Fibroblast of skin of scalp (primary cell): ENCODE results near the gene PJA1.

Source experiments
- DNase-seq: peaks from one replicate; pipeline ENCODE4 v3.0.0-alpha.2; 2013

The PJA1 gene

DNA sequence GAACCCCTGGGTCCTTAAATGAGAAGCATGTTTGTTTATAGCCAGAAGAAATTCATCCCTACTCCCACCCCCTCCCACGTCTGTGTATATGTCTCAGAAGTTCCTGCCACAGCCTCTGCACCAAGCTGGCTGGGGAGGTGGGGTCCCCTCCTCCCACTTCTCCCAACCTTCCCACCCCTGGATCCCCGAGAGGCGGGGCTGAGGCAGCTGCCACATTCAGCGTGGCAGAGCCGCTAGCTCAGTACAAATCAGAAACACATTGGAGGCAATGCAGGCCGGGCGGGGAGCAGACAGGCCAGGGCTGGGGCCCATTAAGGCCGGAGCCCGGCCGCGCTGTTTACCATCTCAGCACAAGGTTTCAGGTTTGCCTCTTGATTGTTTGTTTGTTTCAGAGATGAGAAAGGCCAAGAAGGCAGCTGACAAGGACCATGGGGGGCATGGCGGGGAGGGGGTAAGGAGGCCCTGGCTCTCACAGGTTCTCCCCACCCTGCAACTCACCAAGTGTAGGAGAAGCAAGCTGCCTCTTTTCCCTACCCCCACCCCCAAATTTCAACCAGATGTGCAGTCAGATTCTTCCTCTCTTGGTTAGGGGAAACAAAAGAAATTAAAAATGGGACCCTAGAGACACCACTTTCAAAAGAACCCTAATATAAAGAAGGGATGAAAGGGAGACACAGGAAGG lies 22.3 kb downstream of the PJA1 start:
- peak; percentile 28 for DNase-seq

DNA sequence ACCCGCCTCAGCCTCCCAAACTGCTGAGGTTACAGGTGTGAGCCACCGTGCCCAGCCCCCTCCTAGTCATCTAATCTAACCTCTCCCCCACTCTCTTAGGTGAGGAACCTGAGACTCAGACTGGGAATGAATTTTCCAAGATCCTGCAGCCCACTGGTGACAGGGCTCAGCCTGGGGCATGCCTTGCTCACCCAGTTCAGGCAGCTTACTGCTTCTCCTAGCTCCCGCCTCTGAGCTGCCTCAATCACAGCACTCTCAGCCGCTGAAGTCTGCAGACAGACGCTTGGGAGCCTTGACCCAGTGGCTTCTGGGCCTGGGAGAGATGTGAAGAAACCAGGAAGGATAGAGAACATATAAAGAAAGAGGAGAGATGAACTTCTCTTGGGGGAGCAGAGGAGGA lies 24.4 kb downstream of the PJA1 start:
- no peak for DNase-seq

DNA sequence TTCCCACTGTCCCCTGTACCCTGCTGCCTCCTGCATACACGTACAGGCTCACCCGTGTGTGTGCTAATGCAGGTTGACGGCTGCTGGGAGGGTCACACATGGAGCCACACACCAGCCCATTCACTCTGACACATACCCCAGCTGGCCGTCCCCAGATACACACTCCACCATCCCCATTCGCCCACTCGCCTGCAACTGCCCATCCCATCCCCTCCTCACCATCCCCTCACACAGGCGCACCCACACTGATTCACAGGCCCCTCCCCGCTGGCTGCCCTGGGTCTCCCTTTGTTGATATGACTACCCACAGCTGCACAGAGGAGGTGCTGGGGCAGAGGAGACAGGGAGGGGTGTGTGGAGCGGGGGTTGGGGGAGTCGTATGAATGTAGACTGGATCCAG lies 25.7 kb downstream of the PJA1 start:
- no peak for DNase-seq

GRCh38 chrX:69138512-69138911 lies 26.7 kb downstream of the PJA1 start:
- no peak for DNase-seq

GRCh38 chrX:69138118-69138390 lies 27.2 kb downstream of the PJA1 start:
- DNase-seq = no peak

- peak; percentile 66 for DNase-seq
Measured at GRCh38 chrX:69137371-69138117, 27.7 kb downstream of the PJA1 start.

GRCh38 chrX:69136546-69137331 lies 28.5 kb downstream of the PJA1 start:
- DNase-seq = peak; percentile 24

GRCh38 chrX:69133921-69134542 lies 31.2 kb downstream of the PJA1 start:
- DNase-seq = peak; percentile 68

DNA sequence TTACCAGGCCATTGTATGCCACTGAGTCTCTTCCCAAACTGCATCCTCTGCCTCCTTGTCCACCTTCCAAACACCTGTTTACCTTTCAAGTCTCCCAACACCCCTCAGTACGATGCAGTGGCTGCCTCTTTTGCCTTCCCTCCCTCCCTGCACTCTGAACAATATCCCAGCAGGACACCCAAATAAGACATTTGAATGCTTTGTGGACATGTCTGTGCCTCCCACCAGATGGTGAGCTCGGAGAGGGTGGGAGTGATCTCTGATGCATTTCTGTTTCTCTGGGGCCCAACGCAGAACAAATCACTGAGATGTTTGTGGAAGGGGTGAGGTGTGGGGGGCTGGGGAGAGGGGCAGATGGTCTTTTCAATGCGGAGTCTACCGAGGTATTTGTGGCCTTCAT lies 33.4 kb downstream of the PJA1 start:
- no peak for DNase-seq

DNA sequence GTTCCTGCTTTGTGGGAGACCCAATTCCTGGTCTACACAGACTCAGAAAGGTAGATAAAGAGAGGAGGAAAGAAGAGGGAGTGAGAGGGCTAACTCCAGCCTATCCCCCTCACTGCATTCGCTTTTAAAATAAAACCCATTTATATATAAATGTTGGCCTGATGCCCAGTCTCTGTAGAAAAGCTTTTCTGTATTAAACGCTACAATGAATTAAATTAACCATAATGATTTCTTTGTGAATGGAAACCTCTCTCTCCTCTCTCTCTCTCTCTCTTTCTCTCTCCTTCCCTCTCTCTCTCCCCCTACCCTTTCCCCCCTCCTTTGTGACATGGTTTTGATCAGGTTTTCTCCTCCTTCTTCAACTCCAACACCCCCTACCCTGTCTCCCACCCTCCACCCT lies 34.8 kb downstream of the PJA1 start:
- no peak for DNase-seq

GRCh38 chrX:69128588-69128987 lies 36.7 kb downstream of the PJA1 start:
- DNase-seq = peak; percentile 38

DNA sequence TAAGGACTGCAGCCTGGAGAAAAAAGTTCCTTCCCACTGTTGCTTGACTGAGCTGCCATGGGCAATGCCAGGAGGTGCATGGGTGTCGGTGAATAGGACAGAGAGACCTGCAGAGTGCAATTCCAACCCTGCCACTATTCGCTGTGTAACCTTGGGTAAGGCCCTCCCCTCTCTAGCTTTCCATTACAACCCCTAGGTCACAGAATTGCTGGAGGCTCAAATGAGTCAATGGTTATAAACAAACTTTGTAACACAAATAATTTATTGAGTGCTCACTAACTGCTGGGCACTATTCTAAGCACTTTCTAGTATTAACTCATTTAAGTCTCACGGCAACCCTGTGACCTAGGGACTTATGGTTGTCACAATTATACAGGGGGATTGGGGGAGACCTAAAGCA lies 37.8 kb downstream of the PJA1 start:
- no peak for DNase-seq

DNA sequence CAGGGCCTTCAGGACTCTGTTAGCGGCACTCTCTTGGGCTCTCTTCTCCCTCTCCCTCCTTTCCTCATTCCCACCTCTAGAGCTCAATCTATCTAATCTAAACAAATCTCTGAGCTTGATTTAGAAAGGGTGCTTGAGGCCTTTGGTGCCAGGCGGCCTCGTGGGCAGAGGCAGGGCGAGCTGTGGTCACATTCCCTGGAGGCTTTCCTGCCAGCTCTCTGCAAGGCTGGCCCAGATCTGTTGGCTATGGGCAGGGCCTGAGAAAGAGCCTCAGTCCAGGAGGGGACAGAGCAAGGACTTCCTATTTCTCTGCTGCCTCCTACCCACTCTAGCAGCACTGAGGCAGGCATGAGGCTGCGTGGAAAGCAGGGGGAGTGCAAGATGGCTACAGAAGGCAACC lies 38.6 kb downstream of the PJA1 start:
- no peak for DNase-seq

DNA sequence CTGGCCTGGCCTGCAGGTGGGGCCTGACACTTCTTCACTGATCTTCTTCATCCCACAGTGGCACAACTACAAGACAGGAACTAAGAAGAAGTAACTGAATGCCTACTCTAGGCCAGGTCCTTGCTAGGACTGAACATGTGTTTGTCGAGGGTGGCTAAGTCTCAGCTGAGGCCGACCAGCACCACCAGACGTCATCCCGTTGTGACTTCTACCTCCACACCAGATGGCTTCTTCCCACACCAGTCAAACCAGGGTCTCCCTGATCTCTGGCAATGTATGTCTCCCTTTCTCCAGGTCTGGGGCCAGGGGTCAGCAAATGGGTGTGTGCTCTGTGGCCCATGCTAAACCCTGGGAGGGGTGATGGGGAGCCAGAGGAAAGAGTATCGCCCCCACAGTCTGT lies 40.2 kb downstream of the PJA1 start:
- DNase-seq = no peak

- DNase-seq = peak; percentile 40
Measured at GRCh38 chrX:69124108-69124507, 41.1 kb downstream of the PJA1 start.

- DNase-seq = no peak
Measured at GRCh38 chrX:69123481-69123880, 41.8 kb downstream of the PJA1 start.

DNA sequence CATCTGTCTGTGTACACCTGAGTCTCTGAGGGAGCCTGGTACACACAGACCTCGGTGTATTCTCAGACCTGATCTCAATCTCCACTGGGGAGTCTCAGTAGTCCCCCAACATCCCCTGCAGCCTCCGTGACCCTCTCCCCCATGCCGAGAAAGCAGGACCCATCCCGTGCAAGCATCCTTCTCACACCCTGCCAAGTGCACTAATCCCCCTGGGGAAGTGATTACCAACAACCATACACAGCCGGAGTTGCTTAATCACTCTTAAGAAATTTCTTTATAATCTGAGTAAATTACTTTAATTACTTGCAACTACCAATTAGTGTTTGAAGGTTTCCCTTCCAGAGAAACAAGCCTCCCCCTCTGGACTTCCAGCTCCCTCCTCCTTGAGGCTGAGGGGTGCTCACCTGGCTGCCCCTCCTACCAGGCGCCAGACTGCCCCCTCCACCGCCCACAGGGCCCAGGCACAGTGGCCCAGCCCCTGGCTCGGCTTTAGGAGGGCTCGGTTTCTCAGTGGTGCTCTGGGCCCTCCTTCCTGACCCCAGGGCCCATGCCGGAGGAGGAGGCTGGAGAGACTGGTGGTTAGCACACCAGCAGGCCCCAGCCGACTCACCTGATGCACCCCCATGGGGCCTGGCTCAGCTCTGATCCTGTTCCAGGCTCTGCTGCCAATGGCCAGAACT lies 43.8 kb downstream of the PJA1 start:
- DNase-seq = no peak

DNA sequence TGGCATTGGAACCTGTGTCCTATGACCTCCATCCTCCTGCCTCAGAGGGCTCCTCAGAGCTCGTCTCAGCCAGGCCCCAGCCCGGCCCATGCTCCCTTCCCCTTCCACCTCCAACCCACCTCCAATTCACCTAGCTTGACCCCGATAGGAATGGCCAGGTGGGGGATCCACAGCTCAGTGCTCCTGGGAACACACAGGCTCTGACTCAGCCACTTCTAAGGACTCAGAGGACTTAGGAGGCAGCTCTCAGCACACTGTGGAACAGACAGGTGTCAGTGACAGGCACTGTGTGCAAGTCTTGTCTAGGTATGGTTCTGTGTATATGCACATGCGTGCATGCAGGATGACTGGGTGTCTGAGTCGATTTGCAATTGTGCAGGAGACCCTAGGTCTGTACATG lies 44.8 kb downstream of the PJA1 start:
- DNase-seq = no peak

DNA sequence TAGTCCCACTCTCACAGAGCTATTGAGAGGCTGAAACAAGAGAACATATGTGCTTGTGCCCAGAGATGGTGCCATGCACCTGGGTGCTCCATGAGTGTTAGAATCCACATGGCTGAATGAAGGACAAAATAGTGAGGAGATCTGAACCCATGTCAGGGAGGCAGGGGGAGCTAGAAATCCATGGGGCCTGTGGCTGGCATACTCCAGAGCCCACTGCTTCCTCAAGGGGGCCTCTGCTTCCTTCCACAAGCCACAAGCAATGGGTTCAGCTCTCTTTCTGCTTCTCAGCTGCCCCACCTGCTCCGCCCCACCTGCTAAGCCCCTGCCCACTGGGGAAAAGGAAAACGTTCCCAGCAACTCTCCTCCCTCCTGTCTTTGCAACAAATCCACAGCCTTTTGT lies 46.1 kb downstream of the PJA1 start:
- no peak for DNase-seq

- no peak for DNase-seq
Measured at GRCh38 chrX:69117876-69118526, 47.3 kb downstream of the PJA1 start.

DNA sequence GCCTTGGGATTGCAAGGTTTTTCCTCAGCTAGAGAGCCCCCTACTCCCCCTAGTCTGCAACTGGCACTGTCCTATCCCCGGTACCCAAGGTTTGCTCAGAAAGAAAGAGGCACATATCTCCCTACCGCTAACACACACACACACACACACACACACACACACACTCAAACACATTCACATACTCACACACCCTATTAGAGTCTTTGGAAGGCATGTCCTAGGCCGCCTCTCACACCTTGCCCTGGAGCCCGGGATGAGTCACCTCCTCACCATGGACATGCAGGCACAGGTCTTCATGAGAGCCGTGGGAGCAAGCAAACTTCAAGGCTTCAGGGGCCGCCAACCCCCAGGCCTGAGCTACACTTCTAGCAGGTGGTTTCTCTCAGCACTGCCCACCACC lies 49.2 kb downstream of the PJA1 start:
- DNase-seq = no peak

- no peak for DNase-seq
Measured at GRCh38 chrX:69113723-69114122, 51.5 kb downstream of the PJA1 start.
